Lung microvascular endothelial cell (primary cell): ENCODE results near the gene PARVB. TPM values are rescaled to one million over a fixed set of nuclear protein-coding genes. Genes with fewer than 3 reads are reported as not detected.
A peak's percentile ranks its signal among the peaks of the same experiment; 100 is the strongest.

ENCODE experiments used
- DNase-seq, 2 donors: peaks; one replicate each; pipeline versions ENCODE4 v3.0.0 to v3.0.0-alpha.2; 2010; ENCODE audit warnings: low read depth in 2 of 2
- total RNA-seq: library from RNA; depleted of rRNA; stranded (reverse); fragments of >200 nt; gene quantifications from 2 replicates; pipeline ENCODE4 v1.2.1, GENCODE V29; 2014

PARVB gene
- total RNA-seq, 1 donor from 2014 or later = 20.8 TPM

DNA sequence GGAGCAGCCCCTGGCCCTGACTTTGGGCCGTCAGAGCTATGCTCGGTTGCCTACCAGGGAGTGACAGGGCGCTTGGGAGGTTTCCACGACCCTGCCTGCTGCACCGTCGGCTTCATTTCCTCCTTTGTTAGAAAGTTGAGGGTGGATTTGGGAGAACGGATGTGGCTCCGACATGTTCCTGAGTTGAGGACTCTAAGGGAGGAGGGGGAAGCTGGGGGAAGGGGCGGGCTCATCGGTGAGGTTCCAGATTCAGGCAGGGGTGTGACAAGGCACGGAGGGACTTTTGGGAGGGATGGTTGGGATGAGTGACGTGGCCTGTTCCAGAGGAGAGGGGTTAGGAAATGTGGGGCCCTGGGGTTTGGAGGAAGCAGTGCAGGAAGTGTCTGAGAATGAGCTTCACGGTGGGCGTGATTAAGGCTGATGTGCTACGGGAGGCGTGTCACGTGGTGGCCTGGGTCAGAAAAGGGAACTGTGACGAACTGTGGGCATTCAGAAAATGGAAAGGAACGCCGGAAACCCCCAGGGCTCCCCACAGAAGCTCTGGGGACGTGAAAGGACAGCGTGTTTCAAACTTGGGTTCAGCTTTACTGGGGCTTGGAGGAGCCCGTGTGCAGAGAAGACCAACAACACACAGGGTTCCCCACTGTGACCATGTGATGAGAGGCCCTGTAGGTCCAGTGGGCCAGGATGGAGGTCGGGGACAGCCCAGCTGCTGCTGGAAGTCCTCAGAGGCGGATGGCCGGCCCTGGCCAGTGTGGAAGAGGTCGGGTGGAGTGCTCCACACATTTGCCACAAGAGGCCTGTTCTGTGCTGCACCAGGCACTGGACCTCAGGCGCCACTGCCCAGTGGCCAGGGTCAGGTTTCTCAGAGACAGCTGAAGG lies 2.8 kb downstream of the PARVB start:
- peak; percentile 89 to 91 for DNase-seq

DNA sequence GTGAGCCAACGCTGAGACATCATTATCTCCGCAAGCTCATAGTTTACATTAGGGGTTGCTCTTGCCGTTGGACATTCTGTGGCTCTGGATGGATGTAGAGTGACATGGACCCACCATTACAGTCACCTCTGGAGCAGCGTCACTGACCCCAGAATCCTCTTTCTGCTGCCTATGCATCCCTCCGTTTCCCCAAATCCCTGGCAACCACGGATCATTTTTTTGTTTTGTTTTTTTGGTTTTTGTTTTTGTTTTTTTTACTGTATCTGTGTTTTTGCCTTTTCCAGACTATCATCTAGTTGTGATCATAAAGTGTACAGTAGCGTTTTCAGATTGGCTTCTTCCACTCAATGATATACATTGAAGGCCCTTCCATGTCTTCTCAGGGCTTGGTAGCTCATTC lies 4.0 kb downstream of the PARVB start:
- no peak for DNase-seq

DNA sequence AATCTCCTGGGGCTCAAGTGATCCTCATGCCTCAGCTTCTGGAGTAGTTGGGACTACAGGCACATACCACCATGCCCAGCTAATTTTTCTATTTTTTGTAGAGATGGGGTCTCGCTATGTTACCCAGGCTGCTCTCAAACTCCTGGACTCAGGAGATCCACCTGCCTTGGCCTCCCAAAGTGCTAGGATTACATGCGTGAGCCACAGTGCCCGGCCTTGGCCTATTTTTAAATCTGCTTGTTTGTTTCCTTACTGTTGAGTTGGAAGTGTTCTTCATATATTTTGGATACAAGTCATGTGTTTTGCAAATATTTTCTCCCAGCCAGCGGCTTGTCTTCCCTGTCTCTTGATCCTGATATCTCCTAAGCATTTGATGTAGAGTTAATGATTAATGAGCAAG lies 5.0 kb downstream of the PARVB start:
- no peak for DNase-seq

DNA sequence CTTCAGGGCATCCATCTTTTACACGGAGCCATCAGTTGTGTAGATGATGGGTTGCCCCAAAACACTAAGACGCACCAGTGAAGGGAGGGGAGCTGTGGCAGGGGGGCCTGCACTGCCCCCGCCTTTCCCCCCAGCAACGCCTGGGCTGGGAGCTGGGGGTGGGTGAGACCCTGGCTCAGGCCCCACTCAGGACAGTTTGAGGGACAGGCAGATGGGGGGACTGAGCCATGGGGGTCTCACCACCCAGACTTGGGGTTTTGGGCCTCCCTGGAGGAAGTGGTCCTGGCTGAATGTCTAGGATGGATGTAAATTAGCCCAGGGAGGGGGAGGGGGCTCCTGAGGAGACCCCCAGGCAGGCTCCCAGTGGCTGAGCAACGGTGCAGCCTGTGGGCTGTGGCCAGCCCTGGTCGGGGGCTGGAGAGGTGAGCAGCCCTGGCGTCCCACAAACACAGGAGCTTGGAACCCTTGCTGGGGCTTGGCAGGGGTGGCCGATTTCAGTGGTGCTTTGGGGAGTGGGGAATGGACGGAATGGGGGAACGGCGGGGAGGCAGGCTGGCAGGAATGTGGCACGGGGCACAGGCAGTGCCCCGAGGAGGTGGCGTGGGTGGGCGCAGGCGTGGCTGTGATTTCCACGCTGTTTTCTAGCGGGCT lies 6.1 kb downstream of the PARVB start:
- no peak for DNase-seq

DNA sequence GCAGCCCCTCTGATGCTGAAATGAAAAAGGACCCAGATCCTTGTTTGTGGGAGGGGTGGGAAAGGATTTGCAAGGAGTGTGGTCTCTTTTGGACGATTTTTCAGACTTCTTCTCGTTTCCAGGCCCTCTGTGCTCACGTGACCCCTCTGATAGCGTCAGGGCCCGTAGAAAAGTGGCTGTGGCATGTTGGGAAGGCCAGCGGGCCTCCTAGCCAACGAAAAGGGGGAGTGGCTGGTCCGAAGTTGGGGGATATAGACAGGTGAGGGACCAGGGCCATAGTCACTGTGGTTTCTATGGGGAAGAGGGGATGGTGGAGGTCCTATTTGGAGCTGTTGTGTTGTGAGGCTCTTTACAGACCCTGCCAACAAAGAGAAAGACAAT lies 6.6 kb downstream of the PARVB start:
- peak in 1 of 2 donors; percentile 33 for DNase-seq

DNA sequence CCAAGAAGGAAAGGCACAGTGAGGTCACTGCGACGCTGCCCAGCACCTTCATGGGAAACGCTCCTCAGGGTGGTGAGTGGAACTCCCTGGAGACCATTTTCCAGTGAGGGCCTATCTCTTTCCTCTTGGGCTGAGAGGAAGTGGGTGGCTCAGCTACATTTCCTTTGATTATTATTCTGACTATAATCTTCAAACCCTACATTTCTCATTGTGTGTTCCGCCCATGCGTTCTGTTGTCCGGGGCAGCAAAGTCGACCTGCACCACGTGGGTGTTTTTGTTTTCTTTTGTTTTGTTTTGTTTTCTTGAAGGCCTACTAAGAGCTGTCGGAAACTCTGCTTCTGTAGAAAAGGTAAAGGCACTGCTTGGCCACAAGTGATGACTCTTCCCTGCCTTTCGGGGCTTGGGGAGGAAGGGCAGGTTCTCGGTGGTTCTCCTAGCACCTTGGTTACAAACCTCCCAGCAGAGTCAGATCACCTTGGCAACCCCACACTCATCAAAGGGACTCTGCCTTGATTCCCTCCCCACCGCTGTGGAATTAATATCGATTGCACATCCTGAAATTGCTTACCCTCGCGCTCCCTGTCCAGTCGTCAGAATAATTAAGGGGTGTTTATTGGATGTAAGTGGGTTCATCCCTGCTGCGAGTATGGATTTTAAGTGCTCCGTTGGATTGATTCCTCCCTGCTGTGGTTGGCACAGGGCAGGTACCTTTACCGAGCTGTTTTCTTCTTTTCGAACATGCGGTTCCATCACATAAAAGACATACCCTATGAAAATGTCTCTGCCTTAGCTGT lies 7.3 kb downstream of the PARVB start:
- DNase-seq = peak; percentile 68 to 82

DNA sequence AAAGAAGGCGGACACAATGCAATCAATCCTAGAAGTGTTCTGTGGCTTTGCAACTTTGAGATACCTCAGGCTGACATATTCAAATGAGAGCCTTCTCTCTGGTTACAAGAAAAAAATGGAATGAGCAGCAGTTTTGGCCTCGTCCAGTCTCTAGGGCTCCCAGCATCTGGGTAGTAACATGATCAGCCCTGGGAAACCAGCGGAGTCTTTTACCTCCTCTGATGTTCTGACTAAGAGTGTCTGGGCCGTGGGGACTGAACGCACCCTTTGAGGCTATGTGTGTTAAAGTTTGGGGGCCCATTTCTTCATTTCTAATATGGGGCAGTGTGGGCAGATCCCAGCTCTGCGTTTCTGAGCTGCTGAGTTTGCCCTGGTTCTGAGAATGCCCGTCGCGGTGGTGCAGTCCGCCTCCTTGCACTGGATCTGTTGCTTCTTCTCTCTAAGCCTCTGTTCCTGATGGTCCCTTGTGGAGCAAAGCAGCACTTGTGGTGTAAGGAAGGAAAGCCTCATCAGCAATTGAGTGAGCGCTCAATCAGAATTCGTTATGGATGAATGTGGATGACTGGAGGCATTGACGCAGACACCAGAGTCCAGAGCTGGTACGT lies 8.1 kb downstream of the PARVB start:
- no peak for DNase-seq

DNA sequence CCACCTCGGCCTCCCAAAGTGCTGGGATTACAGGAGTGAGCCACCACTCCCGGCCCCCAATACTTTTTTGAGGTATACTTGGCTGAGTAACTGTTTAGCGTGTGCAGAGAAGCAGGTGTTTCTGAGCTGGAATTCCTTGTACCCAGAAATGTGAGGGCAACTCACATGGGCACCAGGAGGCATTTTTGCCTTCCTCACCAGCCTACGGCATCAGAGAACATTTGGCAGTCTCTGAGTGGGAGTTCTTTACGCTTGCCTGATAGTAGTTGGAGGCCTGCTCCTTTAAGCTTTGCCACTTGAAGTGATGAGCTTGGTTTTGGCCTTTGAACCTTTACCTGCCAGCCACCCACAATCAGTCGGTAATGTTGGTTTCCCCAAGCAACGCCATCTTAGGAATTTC lies 9.2 kb downstream of the PARVB start:
- no peak for DNase-seq

DNA sequence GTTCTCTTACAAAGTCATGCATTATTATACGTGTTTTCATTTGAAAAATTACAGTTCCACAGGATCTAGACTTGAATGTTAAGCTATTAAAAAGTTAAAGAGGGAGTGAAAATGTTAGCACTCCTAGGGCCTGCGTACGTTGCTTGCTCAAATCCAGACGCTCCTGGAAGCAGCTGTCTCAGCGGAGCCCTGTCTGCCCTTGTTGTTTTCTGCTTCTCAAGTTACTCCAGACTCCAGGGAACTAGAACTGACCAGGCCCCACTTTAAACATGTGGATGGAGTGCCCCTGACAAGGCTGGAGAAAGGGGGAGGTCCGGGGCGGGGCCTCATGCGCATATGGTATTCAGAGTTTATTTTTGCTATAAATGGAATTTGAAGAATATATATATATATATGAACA lies 9.6 kb downstream of the PARVB start:
- DNase-seq = no peak

DNA sequence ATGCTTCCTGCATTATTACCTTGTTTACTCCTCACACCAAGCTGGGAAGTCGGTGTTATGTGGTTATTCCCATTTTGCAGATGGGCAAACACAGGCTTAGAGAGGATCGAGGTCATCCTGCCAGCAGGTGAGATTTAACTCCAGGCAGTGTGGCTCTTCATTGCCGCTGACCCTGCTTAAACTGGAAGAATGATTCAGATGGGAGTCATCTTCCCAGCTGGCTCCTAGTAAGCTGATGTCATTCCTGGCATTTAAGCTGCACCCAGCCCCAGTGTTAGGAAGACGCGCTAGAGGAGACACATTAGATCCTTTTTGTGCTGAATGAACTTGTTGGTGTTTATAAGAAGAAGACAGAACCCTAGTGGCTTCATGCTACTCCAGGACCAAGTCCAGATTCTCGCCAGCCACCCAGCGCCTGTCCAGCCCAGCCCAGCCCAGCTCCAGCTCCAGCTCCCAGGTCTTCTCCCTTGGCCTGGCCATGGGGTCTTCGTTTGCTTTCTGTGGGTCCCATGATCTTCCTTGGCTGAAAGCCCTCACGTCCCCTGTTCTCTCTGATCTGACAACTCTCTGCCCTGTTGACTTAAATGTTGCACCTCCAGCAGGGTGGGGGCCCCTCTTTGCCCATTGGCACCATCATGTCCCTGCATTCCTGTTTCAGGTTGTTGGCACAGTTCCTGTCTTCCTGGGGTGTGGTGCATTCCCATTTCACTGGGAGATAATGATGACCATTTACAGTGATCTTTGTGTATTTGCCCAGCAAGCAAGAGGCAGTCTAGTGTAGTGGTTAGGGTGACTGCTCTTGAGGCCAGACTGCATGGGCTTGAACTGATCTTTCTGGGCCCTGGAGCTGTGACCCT lies 13.6 kb downstream of the PARVB start:
- DNase-seq = peak; percentile 55 to 95

DNA sequence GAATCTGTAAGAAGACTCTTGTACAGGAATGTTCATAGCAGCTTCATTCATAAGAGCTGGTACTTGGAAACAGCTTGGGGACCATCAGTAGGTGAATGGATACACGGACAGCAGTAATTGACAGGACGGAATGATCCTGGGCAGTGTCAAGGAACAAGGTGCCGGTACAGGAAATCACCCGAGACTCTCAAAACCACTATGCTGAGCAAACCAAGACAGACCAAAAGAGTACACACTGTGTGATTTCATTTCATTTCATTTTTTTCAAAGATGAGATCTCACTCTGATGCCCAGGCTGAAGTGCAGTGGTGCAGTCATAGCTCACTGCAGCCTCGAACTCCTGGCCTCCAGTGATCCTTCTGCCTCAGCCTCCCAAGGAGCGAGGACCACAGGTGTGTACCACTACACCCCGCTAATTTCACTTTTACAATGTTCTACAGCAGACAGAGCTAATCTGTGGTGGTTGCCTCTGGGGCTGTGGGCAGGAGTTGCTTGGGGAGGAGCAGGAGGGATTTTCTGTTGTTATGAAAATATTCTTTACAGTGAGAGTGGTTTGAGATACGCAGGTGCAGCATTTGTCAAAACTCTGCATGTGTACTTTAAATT lies 15.6 kb downstream of the PARVB start:
- no peak for DNase-seq

DNA sequence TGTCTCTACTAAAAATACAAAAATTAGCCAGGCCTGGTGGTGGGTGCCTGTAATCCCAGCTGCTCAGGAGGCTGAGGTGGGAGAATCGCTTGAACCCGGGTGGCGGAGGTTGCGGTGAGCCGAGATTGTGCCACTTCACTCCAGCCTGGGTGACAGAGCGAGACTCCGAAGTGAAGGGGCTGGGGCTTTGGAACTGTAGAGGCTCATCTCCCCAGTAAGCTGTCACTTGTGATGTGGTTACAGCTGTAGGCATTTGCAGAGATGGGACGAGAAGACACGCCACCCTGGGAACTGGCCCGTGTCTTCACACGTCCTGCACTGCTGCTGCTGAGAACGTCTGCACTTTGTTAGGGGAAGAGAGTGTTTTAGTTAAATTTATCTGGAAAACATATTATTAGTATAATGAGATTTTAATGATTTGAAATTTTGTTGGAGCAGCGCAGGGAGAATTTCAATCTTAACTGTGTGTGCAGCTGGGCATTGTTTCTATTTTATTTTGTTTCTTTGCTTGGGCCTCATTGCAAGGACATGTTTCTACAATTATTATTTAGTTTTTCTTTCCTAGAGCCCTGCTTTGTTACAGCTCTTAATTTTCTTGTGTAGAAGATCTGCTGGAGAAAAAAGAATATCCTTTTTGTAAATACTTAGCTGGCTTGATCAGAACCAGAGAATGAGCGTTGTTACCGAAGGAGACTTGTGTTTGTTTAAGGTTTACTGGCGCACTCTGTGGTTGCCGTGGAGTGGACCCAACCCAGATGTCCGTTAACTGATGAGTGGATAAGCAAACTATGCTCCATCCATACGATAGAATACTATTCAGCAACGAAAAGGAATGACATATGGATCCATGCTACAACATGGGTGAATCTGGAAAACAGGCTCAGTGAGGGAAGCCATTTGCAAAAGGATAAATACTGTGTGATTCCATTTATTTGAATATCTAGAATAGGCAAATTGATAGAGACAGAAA lies 18.4 kb downstream of the PARVB start:
- peak in 1 of 2 donors; percentile 20 for DNase-seq

DNA sequence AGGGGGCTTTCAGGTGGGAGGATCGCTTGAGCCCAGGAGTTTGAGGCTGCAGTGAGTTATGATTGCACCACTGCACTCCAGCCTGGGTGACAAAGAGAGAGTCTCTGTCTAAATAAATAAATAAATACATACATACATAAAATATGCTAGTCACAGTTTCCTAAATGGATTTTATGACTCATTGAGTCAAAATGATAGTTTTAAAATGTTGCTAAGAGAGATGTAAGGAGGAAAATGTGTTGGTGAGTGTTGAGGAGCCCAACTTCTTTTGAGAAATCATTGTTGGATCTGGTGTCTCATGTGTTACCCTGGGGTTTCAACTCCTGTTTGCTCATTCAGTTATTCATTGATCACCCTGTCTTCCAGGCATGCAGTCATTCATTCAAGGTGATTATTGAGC lies 21.0 kb downstream of the PARVB start:
- DNase-seq = peak; percentile 27 to 36

DNA sequence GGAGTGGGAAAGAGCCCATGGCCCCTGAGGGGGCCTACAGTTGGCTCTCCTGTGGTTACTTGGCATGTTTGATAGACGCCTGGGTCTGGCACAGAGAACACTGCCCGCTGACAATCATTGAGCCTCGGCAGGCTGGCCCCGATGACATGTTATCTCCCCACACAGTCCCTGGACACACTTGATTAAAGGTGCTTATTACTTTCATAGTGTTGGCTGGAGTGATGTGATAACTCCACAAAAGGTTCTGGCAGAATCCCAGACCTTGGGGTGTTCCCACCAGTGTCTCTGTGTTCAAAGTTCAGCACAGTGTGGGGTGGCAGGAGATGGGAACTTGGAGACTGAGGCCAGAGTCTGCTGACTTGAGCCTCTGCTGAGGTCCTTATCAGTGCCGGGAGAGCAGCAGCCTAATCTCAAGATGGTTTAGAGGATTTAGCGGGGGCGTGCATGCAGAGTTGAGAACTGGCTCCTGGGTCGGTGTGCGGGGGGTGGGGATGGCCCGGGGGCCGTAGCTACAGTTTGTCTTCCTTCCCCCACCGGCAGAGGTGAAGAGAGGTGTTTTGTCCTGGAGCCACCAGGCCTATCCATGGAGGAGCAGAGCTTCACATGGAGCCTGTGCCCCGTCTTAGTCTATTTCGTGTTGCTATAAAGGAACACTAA lies 22.5 kb downstream of the PARVB start:
- DNase-seq = no peak

DNA sequence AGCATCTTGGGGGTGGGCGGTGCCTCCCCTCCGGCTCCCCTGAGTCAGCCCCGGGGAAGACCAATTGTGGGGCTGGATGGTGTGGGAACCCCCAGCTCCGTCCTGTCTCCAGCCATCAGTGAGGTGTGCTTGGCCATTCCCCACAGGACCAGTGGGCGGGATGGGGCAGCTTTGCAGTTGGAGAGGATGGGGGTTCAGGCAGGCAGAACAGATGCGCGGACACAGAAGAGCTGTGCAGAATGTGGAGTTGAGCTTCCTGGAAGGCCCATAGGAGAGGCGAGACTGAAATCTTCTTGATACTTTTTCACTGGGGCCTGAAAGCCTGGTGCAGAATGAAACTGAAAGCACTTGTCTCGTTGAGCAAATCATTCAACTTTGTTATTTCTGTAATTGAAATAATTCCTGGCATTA lies 23.8 kb downstream of the PARVB start:
- DNase-seq = peak; percentile 43 to 49

DNA sequence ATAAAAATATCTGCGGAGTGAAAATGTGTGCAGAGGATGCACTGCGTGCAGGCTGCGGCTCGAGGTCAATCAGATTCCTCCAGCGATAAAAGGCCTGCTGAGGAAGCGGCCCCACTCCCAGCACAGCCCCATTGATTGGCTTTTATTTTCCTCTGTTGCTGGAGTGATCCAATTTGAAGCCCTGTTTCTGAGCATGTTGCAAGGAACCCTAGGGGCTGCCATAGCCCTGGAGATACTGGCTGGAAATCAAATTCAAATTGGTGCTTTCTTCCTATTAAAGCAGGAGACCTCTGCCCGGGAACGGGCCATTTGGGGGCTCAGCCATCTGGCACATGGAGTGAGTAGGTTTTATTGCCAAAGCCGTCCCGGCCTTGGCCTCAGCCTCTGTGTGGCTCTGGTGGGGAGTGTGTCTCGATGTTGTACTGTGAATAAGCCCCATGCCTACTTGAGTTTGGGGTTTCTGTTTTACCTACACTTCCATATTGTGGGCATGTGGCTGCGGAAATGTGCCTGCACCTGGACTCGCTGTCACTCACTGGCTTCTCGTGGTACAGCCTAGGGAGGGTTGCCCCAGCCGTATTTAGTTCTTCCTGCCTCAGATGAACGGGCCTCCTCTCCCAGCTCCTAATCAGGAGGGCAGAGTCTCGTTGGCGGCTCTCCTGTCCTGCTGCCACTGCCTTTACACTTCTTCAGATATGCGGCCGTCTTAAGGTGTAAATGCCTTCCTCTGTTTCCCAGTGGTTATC lies 25.6 kb downstream of the PARVB start:
- DNase-seq = peak in 1 of 2 donors; percentile 47

DNA sequence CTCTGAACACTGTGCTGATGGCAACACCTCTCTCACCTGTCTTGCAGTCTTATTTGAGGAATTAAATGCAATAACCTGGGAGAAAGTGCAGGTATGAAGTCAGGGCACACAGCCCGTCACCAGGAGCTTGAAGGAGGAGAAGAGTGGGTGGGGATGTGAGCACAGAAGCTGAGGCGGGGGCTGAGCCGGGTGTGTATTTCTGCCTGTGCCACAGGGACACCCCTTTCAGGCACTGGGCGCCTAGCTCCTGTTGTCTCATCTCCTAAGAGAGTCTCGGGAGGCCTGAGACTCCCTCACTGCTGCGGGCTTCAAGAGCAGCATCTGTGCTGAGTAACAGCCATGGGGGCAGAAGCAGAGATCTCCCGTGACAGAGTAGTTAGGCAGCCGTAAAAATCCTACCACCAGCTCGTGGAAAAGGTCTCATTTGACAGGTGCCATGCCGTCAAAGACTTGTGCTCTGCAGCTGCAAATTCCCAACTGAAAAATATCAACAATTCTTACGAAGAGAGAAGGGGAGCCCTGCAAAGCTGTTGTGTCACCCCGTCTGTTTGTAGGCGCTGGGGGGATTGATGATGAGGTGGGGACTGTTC lies 26.8 kb downstream of the PARVB start:
- no peak for DNase-seq

DNA sequence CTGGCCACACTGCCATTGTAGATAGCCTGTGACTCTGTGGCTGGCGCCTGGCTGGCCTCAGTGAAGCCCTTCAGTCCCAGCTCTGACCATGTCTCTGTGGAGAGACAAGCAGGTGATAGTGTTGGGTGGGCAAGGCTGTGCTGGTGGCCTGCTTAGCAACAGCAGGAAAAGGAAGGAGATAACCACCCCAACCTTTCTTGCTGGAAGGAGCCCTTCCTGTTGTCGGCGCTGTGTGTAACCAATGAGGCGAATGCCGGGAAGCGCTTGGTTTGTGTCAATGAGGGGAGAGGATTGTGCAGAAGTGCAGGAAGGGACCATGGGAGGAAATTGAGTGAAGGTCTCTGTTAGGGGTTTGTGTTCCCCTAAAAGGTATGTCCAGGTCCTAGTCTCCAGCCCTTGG lies 27.3 kb downstream of the PARVB start:
- peak; percentile 29 to 33 for DNase-seq
